IPS-11a (cell line): ENCODE measurements around the gene KIF3B.
A peak's percentile ranks its signal among the peaks of the same experiment; 100 is the strongest.
"Not testable (repeated sequence)": the region's sequence is repeated elsewhere in the genome, so short reads cannot be mapped to it uniquely, and the experiment has no call there.

Experiments used
- H3K4me3 ChIP-seq: one replicate; pipeline ENCODE4 v1.5.1; 2013; ENCODE audit warnings: low read depth, low read length, control low read depth

Gene KIF3B

DNA sequence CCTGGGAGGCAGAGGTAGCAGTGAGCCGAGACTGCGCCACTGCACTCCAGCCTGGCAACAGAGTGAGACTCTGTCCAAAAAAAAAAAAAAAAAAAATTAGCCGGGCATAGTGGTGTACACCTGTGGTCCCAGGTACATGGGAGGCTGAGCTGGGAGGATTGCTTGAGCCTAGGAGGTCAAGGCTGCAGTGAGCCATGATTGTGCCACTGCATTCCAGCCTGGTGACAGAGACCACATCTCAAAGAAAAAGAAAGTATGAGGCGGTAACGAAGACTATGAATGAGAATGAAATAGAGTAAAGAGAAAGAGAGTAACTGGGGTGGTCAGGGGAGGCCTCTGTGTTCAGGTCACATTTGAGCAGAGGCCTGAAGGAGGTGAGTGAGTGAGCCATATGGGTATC lies 31.2 kb upstream of the KIF3B start:
- not testable (repeated sequence) for H3K4me3 ChIP-seq

DNA sequence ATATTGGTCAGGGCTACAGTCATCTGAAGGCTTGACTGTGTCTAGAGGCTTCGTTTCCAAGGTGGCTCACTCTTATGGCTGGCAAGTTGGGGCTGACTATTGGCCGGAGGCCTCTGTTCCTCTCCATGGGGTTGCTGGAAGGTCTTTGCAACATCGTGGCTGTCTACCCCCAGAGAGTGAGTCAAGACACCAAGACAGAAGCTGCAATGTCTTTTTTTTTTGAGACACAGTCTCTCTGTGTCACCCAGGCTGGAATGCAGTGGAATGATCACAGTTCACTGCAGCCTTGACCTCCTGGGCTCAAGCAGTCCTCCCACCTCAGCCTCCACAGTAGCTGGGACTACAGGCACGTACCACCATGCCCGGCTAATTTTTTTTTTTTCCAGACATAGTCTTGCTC lies 29.4 kb upstream of the KIF3B start:
- no peak overlapping the region for H3K4me3 ChIP-seq

DNA sequence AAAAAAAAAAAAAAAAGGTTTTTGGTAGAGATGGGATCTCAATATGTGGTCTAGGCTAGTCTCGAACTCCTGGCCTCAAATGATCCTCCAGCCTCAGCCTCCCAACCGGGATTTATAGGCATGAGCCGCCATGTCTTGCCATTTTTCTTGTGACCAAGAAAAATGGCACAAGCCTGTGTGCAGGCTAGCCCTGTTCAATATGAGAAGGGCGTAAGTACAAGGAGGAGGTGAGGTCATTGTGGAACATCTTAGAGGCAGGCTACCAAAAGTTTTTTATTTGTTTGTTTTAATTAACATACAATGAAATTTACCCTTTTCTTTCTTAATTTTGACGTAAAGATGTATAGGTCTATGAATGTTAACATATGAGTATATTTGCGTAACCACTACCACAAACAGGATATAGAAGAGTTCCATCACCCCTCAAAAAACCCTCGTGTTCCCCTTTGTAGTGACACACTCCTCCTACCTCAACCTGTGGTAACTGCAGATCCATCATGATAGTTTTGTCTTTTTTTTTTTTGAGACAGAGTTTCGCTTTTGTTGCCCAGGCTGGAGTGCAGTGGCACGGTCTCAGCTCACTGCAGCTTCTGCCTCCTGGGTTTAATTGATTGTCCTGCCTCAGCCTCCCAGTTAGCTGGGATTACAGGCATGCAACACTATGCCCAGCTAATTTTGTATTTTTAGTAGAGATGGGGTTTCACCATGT lies 28.3 kb upstream of the KIF3B start:
- H3K4me3 ChIP-seq = no peak overlapping the region

GRCh38 chr20:32251470-32251869 lies 26.0 kb upstream of the KIF3B start:
- H3K4me3 ChIP-seq = no peak overlapping the region

DNA sequence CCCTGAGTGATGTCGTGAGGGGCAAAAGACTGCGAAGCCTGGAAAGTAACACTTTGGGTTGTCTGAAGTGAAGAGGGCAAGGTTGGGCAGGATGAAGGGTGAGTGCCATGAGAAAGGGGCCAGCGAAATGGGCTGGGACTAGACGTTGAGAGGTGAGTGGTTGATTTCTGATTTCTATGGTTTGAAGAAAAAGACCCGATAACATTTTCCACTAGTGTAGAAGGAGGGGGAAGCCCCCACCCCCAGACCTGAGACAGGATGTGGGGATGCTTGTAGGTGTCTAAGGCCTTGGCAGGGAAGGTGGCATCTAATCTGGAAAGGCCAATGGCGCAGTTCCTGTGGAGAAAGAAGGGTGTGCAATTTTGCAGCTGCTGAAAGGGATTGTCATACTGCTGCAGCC lies 25.3 kb upstream of the KIF3B start:
- no peak overlapping the region for H3K4me3 ChIP-seq

- H3K4me3 ChIP-seq = not testable (repeated sequence)
These were observed 16.5 kb upstream of the KIF3B start for GRCh38 chr20:32260973-32261372.

DNA sequence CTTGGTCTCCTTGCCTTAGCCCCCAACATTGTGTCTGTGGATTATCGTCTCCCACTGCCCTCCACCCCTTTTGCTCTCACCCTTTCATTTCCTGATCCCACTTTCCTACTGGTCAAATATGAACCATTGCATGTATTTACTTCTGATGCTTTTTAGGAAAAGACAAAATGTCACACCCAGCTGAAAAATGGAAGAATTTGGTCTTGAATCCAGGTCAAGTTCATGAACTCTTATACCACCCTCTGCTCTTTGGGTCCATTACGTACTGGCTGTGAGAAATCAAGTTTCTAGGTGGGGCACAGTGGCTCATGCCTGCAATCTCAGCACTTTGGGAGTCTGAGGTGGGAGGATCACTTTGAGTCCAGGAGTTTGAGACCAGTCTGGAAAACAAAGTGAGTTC lies 15.8 kb upstream of the KIF3B start:
- H3K4me3 ChIP-seq = no peak overlapping the region

DNA sequence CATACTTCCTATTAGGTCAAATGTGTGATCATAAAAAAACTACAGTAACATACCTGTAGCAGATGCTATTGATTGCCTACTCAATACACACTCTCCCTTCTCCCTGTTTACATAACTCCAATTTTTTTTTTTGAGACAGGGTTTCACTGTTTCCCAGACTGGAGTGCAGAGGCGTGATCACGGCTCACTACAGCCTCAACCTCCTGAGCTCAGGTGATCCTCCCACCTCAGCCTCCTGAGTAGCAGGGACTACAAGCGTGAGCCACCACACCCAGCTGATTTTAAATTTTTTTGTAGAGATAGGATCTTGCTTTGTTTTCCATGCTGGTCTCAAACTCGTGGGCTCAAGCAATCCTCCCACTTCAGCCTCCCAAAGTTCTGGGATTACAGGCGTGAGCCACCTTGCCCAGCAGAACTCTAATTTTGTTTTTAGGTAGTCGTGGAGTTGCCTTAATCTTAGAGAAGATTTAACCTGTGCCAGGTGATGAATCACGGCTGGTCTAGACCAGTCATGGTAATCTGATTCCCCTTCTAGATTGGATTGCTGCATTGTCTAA lies 14.0 kb upstream of the KIF3B start:
- no peak overlapping the region for H3K4me3 ChIP-seq

GRCh38 chr20:32271620-32272019 lies 5.8 kb upstream of the KIF3B start:
- no peak overlapping the region for H3K4me3 ChIP-seq

DNA sequence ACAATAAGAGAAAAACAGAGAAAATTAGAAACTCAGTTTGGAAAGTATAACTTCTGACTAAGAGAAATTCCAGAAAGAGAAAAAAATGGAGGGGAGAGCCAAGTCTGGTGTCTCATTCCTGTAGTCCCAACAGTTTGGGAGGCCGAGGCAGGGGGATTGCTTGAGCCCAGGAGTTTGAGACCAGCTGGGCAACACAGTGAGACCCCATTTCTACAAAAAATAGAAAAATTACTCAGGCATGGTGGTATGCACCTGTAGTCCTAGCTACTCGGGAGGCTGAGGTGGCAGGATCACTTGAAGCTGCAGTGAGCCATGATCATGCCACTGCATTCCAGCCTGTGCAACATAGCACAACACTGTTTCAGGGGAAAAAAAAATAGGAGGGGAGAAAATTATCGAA lies 3.1 kb upstream of the KIF3B start:
- H3K4me3 ChIP-seq = no peak overlapping the region

- not testable (repeated sequence) for H3K4me3 ChIP-seq
These were observed 2.3 kb upstream of the KIF3B start for GRCh38 chr20:32275163-32275562.

GRCh38 chr20:32278199-32278643 lies 770 bp downstream of the KIF3B start:
- H3K4me3 ChIP-seq = peak overlapping the region; percentile 89

DNA sequence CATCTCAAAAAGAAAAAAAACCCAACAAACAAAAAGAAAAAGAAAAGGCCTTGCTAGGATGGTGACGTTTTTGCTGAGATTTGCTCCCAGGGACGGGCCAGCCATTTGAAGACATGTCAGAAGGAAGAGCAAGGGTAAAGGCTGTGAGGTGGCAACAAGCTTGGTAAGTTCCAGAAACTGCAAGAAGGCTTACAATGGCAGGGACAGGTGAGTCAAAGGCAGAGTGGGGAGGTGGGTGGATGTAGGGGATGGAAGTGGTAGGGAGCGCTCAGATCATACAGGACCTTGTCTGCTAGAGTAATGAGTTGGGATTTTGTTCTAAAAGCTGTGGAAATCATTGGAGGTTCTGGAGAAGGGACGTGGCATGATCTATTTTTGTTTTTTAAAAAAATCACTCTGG lies 4.3 kb downstream of the KIF3B start:
- no peak overlapping the region for H3K4me3 ChIP-seq

DNA sequence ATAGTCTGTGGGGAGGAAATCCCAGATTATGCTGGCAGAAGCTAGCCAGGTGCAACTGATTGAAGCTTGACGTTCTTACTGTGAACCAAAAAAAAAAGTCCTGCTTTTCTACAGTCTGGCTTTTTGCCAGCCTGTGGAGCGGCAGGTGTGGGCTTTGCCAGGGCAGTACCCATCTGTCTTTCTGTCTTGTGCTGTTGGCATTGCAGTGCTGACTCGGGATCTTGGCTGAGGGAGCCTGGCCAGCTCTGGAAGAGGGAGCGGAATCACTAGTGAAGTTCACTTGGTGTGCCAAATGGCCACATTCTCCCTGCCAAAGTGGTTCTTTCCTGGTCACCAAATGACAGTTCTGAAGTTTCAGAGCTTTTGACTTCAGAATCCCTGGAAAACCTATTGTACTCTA lies 5.0 kb downstream of the KIF3B start:
- no peak overlapping the region for H3K4me3 ChIP-seq

- H3K4me3 ChIP-seq = no peak overlapping the region
These were observed 7.7 kb downstream of the KIF3B start for GRCh38 chr20:32285082-32285620.

DNA sequence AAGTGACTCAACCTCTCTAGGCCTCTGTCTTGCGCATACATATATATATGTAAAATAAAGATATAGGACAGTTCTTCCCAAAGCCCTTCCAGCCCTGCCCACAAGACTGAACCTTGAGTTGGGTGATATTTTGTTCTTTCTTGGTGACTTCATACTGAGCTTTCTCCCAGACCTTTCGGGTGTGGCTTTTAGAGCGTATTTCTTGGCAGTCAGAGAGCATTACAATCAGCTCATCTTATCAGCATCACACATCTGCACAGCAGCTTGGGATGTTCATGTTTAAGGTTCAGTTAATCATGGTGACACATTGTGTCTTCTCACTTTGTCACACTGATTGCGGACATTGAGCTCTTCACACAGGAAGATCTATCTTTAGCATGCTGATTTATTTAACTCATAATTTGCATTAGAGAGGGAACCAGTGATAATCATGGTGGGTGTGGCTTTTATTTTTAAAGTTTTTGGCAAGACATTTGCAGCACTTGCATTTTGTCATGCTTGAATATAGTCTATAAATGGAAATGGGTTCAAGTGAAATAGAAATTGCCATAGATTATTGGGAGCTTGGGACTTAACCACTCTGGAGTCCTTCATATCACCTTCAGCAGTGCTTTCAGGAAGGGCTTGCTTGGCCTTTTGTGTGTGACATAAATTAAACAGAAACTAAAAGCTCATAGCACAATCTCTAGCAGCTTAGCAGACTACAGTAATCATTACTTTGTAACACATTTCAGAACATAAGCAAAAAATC lies 8.3 kb downstream of the KIF3B start:
- H3K4me3 ChIP-seq = no peak overlapping the region

DNA sequence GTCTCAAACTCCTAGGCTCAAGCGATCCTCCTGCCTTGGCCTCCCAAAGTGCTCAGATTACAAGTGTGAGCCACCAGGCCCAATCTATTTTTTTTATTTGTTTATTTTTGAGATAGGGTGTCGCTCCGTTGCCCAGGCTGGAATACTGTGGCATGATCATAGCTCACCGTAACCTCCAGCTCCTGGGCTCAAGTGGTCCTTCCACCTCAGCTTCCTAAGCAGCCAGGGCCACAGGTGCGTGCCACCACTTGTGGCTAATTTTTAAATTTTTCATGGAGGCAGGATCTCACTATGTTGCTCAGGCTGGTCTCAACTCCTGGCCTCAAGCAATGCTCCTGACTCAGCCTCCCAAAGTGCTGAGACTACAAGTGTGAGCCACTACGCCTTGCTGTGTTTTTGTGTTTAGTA lies 9.8 kb downstream of the KIF3B start:
- H3K4me3 ChIP-seq = no peak overlapping the region

DNA sequence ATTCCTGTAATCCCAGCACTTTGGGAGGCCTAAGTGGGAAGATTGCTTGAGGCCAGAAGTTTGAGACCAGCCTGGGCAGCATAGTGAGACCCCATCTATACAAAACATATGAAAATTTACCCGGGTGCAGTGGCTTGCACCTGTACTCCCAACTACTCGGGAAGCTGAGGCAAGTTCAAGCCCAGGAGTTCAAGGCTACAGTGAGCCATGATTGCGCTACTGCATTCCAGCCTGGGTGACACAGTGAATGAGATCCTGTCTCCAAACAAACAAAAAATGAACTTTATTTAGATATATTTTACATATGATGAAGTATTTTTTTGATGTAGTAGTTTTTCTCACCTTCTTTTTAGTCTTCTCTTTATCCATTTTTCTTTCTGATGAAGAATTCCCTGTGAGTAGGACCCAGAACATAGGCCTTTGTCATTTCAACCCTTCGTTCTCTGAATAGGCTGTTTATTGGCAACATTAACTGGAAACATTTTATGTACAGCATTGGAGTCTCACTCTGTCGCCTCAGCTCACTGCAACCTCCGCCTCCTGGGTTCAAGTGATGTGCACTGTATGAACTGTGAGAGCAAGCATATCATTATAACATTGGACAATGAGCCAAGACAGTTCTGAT lies 10.9 kb downstream of the KIF3B start:
- no peak overlapping the region for H3K4me3 ChIP-seq

DNA sequence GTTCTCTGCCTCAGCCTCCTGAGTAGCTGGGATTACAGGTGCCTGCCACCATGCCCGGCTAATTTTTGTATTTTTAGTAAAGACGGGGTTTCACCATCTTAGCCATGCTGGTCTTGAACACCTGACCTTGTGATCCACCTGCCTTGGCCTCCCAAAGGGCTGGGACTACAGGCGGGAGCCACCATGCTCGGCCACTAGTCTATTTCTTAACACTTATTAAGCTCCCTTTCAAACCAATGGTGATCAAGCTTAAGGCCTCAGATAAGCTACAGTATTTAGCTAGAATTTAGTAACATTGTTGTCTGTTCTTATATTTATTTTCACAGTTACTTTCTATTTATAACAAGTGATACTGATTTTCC lies 11.8 kb downstream of the KIF3B start:
- not testable (repeated sequence) for H3K4me3 ChIP-seq

GRCh38 chr20:32289661-32290431 lies 12.4 kb downstream of the KIF3B start:
- no peak overlapping the region for H3K4me3 ChIP-seq

DNA sequence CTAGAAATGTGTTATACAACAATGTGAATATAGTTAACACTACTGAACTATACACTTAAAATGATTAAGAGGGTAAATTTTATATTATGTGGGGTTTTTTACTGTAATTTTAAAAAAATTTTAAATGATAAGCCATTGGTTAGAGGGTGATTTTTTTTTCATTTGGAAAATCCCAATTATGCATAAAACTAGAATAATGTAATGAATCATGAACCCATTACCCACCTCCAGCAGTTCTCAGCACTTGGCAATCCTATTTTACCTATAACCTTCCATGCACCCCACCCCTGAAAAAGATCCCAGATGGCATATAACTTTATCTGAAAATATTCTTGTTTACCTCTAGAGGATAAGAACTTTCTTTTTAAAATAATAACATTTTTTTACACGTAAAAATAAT lies 13.7 kb downstream of the KIF3B start:
- H3K4me3 ChIP-seq = no peak overlapping the region
